HG03196 (cell line): ENCODE results near the gene SMARCA4.
A peak's percentile ranks its signal among the peaks of the same experiment; 100 is the strongest.
"Not testable (repeated sequence)": the region's sequence is repeated elsewhere in the genome, so short reads cannot be mapped to it uniquely, and the experiment has no call there.

Source experiments
- ATAC-seq: cut with Tn5 transposase; IDR thresholded peaks from one replicate; pipeline ENCODE4 v1.9.1; 2021; ENCODE audit not compliant: unreplicated experiment

Gene SMARCA4

DNA sequence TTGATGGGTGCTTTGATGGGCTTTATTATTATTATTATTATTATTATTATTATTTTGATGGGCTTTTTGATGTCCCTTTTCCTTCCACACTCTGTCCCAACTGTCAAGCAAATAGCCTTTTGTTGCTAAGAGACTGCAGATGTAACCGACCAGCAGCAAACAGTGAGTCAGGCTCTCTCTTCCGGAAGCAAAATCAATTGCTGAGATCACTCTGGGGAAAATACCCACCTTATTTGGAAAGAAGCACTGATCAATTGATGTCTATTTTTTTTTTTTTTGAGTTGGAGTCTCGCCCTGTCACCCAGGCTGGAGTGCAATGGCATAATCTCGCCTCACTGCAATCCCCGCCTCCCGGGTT, 131.3 kb downstream of the SMARCA4 start:
- no peak for ATAC-seq

DNA sequence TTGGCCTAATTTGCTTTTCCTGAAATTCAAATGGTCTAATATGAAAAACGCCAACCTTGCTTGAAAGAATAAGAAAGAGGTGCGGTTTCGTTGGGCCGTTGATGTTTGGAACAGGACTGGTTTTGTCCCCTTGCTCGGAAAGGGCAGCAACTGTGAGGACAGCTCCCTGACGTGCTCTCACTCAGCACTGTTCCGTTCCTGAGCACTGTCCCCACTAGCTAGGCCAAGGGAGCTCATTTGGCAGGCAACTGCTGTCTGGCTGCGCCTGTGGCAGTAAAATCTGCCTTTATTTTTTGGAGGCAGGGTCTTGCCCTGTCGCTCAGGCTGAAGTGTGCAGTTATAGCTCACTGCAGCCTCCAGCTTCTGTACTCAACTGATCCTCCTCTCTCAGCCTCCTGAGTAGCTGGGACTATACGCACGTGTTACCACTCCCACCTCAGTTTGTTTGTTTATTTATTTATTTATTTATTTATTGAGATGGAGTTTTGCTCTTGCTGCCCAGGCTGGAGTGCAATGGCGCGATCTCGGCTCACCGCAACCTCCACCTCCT, 132.9 kb downstream of the SMARCA4 start:
- no peak for ATAC-seq

DNA sequence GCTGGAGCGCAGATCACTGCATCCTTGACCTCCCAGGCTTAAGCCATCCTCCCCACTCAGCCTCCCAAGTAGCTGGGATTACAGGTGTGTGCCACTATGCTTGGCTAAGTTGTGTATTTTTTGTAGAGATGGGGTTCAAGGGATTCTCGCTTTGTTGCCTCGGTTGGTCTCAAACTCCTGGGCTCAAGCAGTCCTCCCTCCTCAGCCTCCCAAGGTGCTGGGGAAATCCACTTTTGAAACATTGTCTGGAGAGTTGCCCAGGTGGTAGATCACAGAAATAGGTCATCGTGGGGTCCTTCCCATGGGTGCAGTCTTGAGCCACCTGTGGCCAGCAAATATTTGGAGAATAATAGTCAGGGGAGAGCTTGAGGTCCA, 133.7 kb downstream of the SMARCA4 start:
- ATAC-seq: no peak

DNA sequence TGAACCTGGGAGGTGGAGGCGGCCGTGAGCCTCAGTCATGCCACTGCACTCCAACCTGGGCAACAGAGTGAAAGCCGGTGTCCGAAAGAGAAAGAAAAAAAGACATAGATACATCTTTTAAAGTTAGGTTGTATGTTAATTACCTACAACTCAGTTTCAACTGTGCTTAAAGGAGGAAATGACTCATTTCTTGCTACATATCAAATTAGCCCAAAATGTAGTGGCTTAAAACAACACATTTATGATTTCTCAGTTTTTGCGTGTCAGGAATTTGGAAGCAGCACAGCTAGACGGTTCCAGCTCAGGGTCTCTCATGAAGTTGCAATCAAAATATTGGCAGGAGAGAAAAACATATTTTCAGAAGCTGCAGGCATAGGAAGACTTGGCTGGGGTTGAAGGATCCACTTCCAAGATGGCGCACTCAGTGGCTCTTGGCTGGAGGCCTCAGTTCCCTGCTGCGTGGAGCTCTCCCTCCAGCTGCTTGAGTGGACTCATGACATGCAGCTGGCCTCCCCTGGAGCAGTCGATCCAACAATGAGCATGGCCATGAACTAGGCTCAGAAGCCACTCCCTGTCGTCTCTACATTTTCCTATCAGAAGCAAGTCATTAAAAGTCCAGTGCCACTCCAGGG, 135.5 kb downstream of the SMARCA4 start:
- ATAC-seq: peak; percentile 34

DNA sequence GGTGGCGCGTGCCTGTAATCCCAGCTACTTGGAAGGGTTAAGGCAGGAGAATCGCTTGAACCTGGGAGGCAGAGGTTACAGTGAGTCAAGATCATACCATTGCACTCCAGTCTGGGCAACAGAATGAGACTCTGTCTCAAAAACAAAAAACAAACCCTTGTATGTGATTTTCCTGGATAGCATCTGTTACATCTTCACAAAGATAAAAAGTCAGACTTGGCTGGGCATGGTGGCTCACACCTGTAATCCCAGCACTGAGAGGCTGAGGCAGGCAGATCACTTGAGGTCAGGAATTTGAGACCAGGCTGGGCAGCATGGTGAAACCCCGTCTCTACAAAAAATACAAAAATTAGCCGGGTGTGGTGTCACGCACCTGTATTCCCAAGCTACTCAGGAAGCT, 136.5 kb downstream of the SMARCA4 start:
- not testable (repeated sequence) for ATAC-seq

DNA sequence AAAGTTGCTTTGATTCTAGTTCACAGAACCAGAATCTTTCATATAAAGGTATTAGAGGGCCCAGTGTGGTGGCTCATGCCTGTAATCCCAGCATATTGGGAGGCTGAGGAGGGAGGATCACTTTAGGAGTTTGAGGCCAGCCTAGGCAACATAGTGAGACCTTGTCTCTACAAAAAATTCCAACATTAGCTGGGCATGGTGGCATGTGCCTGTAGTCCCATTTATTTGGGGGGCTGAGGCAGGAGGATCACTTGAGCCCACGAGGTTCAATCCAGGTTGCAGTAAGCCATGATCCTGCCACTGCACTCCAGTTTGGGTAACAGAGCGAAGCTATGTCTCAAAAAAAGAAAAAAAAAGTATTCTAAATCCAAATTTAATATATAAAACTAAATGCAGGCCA, 137.5 kb downstream of the SMARCA4 start:
- no peak for ATAC-seq

DNA sequence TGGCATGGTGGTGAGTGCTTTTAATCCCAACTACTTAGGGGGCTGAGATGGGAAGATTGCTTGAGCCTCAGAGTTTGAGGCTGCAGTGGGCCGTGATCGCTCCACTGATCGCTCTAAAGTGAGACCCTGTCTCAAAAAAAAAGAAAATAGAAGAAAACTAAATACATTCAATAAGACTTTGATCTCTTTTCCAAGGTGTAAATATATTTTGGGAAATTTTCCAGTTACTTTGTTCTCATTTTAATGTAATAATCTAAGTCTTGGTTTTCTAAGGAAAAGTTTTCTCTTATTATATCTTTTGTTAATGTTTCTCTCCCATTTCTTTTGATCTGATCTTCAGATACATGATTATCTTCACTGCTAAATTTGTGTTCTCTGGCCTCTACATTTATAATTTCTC, 138.0 kb downstream of the SMARCA4 start:
- ATAC-seq: no peak

DNA sequence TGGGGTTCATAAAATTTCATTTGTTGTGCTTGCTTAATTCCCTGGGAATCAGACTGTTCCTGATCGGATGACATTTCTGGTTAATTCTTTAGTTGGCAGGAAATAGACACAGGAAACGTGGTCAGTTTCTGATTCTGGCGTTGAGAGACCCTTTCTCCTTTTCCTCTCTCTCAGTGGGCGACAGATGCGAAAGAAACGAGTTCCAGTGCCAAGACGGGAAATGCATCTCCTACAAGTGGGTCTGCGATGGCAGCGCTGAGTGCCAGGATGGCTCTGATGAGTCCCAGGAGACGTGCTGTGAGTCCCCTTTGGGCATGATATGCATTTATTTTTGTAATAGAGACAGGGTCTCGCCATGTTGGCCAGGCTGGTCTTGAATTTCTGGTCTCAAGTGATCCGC, 139.2 kb downstream of the SMARCA4 start:
- ATAC-seq: no peak

DNA sequence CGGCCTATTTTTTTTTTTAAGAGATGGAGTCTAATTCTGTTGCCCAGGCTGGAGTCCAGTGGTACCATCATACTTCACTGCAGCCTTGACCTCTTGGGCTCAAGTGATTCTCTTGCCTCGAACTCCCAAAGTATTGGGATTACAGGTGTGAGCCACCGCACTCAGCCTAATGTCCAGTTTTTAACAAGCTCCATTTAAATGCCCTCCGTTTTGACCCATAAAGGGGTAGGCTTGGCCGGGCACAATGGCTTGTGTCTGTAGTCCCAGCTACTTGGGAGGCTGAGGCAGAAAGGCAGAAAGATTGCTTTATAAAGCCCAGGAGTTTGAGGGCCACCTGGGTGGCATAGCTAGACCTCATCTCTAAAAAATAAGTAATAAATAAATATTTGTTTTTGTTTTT, 140.2 kb downstream of the SMARCA4 start:
- no peak for ATAC-seq

DNA sequence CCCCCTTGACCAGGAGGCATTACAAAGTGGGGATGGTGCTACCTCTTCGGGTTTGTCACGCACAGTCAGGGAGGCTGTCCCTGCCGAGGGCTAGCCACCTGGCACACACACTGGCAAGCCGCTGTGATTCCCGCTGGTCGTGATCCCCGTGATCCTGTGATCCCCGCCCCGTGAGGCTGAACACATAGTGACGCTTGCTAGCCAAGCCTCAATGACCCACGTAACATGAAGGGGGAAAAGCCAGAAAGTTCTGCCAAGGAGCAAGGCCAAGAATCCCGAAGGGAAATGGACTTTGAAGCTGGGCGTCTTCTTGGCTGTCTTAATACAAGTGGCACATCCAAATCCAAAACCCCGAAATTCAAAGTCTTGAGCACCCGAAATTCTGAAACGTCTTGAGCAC, 142.1 kb downstream of the SMARCA4 start:
- no peak for ATAC-seq

DNA sequence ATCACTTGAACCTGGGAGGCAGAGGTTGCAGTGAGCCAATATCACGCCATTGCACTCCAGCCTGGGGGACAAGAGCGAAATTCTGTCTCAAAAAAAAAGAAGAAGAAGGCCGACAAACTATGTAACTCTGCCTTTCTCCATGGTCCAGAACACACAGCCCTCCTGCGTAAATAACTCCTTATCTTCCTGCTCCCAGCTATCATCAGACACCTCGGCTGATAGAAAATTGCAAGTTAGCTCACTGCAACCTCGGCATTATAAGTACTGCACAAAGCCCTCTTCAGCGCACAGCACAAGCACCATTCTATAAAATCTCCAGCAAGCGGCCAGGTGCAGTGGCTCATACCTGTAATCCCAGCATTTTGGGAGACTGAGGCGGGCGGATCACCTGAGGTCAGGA, 142.8 kb downstream of the SMARCA4 start:
- ATAC-seq: not testable (repeated sequence)

DNA sequence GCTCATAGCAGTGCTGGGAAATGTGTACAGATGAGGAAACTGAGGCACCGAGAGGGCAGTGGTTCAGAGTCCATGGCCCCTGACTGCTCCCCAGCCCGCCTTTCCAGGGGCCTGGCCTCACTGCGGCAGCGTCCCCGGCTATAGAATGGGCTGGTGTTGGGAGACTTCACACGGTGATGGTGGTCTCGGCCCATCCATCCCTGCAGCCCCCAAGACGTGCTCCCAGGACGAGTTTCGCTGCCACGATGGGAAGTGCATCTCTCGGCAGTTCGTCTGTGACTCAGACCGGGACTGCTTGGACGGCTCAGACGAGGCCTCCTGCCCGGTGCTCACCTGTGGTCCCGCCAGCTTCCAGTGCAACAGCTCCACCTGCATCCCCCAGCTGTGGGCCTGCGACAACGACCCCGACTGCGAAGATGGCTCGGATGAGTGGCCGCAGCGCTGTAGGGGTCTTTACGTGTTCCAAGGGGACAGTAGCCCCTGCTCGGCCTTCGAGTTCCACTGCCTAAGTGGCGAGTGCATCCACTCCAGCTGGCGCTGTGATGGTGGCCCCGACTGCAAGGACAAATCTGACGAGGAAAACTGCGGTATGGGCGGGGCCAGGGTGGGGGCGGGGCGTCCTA, 144.3 kb downstream of the SMARCA4 start:
- no peak for ATAC-seq

DNA sequence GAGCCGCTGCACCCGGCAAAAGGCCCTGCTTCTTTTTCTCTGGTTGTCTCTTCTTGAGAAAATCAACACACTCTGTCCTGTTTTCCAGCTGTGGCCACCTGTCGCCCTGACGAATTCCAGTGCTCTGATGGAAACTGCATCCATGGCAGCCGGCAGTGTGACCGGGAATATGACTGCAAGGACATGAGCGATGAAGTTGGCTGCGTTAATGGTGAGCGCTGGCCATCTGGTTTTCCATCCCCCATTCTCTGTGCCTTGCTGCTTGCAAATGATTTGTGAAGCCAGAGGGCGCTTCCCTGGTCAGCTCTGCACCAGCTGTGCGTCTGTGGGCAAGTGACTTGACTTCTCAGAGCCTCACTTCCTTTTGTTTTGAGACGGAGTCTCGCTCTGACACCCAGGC, 145.6 kb downstream of the SMARCA4 start:
- no peak for ATAC-seq

DNA sequence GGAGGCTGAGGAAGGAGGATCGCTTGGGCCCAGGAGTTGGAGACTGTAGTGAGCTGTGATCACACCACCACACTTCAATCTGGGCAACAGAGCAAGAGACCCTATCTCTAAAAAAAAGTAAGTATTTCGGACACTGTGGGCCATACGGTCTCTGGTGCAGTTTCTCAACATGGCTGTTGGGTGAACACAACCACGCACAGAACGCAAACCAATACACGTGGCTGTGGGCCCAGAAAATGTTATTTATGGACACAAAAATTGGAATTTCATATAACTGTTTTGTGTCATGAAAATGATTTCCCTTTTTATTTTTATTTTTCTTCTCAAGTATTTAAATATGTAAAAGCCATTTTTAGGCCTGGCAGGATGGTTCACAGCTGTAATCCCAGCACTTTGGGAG, 147.9 kb downstream of the SMARCA4 start:
- ATAC-seq: no peak

DNA sequence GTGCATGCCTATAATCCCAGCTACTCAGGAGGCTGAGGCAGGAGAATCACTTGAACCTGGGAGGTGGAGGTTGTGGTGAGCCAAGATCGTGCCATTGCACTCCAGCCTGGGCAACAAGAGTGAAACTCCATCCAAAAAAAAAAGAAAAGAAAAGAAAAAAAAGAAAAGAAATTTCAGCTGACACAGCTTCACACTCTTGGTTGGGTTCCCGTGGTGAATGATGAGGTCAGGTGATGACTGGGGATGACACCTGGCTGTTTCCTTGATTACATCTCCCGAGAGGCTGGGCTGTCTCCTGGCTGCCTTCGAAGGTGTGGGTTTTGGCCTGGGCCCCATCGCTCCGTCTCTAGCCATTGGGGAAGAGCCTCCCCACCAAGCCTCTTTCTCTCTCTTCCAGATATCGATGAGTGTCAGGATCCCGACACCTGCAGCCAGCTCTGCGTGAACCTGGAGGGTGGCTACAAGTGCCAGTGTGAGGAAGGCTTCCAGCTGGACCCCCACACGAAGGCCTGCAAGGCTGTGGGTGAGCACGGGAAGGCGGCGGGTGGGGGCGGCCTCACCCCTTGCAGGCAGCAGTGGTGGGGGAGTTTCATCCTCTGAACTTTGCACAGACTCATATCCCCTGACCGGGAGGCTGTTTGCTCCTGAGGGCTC, 150.4 kb downstream of the SMARCA4 start:
- ATAC-seq: no peak

DNA sequence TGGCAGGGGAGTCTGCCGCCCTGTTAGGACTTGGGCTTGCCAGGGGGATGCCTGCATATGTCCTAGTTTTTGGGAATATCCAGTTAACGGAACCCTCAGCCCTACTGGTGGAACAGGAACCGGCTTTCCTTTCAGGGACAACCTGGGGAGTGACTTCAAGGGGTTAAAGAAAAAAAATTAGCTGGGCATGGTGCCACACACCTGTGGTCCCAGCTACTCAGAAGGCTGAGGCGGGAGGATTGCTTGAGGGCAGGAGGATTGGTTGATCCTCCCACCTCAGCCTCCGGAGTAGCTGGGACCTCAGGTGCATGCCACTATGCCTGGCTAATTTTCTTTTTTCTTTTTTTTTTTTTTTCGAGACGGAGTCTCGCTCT, 150.9 kb downstream of the SMARCA4 start:
- ATAC-seq: no peak
